Activated CD8-positive, alpha-beta memory T cell treated with anti-CD3 and anti-CD28 coated beads, Interleukin-2, amount 50 U/mL, for 24 hours (primary cell): Measurements from ENCODE around the gene SVOPL.
A peak's percentile ranks its signal among the peaks of the same experiment; 100 is the strongest.
"Not testable (repeated sequence)": the region's sequence is repeated elsewhere in the genome, so short reads cannot be mapped to it uniquely, and the experiment has no call there.

Experiments
- DNase-seq: peaks from one replicate; pipeline ENCODE4 v3.0.0-alpha.2; 2020; ENCODE audit errors: extremely low read depth

SVOPL gene

GRCh38 chr7:138700857-138701536 lies at the start of gene SVOPL:
Gene SVOPL, minus strand, starts transcription at chr7:138701362. Its CDS starts 22,317 bp downstream, at chr7:138679045.
- no peak for DNase-seq

DNA sequence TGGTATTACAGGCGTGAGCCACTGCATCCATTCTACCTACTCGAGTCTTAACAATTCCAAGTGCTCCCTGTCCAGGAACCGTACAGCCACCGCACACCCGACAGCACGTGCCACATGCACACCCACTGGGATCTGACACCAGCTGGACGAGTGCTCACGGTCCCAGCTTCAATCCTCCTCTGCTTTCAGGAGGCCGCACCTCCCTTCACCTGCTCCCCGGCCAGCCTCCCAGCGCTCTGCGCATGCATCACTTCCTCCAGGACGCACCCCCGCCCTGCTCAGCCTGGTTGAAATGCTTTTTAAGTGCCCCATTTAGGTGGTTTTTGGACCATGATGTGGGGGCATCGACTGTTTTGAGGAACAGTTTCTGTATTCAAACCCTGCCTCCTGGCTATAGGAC lies 49.3 kb upstream of the SVOPL start:
- DNase-seq, result no peak

GRCh38 chr7:138749960-138750359 lies 48.8 kb upstream of the SVOPL start:
- DNase-seq, result no peak

DNA sequence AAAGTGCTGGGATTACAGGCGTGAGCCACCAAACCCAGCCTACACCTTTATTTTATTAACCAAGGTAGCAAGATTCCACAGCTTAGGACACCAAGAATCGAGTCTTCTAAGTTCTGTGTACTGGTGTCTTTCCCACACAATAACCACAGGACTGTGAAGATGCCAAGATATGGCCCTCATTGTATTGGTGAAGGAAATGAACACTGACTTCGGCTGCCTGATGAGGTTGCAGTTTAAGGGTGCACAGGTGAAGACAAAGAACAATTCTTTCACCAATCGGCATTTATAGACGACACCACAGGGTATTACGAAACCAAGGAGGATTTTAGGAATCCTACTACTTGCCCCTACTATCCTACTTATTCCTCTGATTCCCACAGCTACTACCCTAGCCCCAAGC lies 47.5 kb upstream of the SVOPL start:
- DNase-seq, result no peak

DNA sequence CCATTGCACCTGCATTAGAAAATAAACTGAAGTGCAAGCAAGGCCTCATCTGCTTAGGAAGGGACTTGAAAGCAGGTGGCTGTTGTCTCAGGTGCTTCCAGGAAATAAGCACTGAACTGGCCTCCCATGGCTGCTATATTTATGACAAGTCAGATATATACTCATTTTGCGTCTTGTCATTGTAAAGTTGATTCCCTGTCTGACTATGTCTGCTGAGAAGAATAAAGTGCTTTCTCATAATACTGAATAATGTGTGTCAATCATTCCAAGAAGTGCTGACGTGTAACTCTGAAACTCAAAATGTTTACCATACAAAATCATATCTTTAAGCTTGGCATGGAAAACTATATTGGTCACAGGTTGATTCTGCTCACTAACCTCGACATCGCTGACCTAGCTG lies 44.9 kb upstream of the SVOPL start:
- DNase-seq, result no peak

DNA sequence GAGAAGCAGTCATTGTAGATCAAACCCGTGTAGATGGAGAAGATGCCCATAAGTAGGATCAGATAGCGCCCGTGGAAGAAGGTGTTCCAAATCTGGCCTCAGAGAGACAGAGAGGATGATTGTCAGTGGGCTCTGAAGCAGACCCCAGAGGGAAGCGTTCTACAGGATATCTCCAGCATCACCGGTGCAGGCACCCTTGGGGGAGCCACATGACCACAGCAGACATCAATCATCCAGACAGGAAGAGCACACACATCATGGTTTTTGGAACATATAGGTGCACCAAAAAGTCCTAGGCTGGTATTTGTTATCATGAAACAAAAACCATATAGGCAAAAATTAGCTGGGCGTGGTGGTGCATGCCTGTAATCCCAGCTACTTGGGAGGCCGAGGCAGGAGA lies 44.0 kb upstream of the SVOPL start:
- DNase-seq, result no peak

DNA sequence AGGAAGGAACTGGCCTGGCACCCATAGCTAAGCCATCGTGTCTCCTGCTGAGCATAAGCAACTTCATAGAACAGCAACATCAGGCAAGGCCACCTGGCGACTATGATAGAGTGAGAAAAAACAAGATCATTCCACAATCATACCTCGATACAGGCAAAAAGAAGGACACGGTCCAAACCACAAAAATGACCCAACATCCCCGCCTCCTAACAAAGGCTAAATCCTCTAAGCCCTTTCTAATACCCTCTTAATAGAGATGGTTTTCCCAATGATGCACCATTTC lies 40.2 kb upstream of the SVOPL start:
- DNase-seq, result no peak

DNA sequence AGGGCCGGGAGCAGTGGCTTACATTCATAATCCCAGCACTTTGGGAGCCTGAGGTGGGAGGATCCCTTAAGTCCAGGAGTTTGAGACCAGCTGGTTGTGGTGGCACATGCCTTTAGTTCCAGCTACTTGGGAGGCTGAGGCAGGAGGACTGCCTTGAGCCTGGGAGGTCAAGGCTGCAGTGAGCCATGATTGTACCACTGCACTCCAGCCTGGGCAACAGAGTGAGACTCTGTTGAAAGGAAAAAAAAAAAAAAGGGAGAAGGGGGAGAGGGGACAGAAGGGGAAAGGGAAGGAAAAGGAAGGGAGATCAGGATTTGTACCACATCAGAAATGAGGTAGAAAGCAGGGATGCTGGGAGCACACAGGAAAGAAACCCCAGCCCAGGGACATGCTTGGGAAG lies 38.7 kb upstream of the SVOPL start:
- no peak for DNase-seq

- peak; percentile 47 for DNase-seq
Measured at GRCh38 chr7:138738551-138739335, 37.6 kb upstream of the SVOPL start.

- DNase-seq, result no peak
Measured at GRCh38 chr7:138738114-138738513, 37.0 kb upstream of the SVOPL start.

DNA sequence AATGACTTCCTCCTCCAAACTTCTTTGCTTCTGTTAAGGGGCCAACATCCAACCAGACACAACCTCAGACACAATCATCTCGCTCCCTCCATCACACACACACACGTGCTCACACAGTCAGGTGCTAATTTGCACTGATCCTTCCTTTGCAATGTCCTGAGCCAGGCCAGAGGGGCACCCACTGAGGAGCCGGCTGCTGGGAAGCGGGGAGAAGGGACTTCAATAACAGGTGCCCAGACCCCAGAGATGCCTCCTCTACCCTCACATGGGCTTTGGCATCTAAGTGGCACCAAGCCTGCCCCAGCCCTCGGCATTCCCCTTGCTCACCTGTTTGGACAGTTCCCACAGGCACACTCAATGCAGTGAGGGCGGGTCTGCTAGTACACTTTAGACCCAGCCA lies 34.2 kb upstream of the SVOPL start:
- DNase-seq, result no peak

DNA sequence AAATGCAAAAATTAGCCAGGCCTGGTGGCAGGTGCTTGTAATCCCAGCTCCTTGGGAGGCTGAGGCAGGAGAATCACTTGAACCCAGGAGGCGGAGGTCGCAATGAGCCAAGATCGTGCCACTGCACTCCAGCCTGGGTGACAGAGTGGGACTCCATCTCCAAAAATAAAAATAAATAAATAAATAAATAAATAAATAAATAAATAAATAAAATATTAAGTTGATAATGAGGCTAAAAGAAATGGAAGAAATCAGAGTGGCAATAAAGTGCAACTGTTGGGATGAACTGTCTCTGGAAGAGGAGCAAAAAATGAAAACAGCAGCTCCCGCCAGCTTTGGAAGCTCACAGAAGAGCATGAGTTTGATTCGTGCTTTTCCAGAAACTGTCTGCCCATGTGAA lies 30.6 kb upstream of the SVOPL start:
- not testable (repeated sequence) for DNase-seq

DNA sequence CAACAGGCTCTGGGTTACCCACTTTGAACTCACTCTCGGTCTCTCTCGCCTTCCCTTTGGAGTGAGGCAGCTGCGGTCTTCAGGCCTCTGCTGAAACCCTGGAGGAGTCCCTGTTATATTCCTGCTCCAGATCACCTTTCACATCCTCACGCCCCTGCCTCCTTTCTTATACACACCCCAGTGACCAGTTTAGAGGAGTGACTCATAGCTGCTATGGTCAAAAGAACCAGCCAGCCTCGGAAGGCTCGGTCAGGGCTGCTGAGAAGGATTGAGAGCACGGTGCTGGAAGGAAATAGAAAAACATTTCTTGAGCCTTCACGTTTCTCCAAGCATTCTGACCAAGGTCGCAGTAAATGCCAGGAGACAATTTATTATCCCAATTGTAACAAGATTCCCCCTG lies 28.3 kb upstream of the SVOPL start:
- no peak for DNase-seq

DNA sequence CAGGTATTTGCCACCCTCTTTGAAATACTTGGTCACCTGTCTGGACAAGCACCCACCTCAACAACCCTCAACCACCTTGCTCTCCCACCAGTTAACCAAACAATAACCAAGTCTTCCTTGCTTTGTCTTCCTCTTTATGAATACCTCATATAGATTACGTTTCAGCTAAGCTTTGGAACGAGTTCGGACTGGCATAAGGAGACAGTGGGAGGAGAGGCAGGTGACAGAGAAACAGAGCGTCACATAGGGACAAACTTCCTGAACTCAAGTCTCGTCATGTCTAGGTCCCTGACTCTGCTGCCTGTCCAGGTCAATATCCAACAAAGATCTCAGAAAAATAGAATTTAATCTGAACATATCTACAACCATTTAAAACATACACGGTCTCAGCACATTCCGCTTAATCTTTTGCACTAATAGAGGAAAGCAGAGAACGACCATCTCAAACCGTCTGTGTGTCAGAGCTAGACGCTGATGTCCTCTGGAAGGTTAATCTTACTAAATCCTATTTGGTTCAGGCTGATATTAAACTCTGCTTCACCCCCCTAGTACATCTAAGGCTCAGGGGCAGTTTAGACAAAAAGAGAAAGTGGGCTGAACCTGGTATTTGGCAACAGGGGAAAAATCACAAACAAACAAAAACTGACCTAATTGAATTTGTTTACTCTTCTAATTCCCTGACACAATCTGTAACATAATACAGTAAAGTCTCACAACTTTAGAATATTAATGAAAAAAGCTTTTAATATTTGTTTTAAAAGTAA lies 26.4 kb upstream of the SVOPL start:
- no peak for DNase-seq

DNA sequence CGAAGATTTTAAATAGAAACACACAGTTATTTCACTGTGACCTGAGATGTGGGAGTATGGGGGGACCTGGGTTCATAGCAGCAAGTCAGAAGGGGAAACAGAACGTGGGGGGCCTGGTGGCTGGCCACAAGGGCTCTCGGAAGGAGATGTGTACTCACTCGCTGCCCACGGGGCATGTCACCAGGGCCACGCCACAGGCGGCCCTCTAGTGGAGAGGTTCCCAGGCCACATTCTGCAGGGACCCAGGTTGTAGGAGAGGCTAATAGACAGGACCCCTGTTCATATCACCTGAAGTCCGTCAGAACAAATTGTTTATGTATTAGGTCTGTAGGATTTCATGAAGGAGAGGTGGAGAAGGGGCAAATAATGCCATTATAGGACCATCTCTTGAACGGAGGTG lies 25.1 kb upstream of the SVOPL start:
- no peak for DNase-seq

- no peak for DNase-seq
Measured at GRCh38 chr7:138720286-138720685, 19.1 kb upstream of the SVOPL start.

DNA sequence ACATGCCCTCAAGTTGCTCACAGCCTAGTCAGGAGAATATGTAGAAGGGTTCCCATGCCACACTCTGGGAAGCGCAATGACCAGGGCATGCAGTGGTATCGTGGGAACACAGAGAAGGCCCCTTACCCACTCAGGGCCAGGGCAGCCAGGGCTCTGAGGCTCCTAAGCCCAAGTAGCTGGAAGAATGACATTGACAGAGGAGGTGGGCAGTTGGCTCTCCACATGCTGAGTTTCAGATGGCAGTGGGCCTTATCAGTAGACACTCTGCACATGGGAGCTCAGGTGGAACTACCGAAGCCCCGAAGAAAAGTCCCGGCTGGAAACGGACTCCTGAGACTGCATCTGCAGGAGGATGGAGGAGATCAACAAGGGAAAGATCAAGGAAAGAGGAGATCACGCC lies 15.7 kb upstream of the SVOPL start:
- no peak for DNase-seq

DNA sequence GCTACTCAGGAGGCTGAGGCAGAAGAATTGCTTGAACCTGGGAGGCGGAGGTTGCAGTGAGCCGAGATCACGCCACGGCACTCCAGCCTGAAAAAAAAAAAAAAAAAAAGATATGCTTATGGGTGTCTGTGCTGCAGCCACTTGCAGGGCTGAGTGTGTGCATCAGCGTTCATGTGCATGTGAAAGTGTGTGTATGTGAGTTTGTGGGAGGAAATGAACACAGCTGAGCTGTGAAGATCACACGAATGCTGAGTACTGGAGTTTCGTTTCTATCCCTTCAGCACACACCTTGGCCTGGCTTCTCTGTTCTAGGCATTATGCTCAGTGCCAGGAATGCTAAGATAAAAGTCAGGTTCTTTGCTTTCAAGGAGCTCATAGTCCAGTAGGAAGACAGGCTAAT lies 12.0 kb upstream of the SVOPL start:
- no peak for DNase-seq

GRCh38 chr7:138712652-138713051 lies 11.5 kb upstream of the SVOPL start:
- DNase-seq, result no peak

DNA sequence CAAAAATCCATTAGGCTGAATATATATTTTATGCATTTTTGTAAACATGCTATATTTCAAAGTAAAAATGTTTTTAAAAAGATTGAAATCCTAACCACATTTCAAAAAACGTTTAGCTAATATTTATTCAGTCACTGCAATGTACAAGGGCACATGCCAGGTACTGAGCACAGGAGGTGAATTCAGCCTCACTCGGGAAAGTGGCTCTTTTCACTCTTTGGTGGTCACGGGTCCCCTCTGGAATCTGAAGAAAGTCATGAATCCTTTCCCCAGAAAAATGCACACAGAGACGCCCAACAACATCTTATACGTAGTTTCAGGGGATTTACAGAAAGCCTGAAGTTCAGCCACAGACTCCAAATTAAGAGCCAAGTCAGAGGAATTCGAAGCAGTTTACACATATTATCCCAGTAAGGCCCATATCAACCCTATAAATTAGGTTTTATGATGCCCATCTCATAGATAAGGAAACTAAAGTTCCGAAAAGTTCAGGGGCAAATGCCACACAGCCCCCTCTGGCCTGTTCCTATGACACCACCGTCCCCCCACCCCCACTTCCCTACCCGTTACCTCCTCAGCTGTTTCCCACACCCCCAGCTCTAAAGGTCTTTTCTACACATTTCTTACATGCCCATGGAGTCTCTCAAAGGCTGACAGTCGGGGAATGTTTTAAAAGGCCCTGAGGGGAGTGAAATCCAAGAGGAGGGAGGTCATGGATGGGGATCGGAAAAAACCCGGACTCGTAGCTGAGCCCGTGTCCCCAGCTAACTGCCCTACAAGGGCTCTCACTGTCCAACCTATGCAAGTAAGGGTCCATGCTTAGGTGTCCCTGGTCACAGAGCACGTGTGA lies 9.6 kb upstream of the SVOPL start:
- DNase-seq, result no peak

DNA sequence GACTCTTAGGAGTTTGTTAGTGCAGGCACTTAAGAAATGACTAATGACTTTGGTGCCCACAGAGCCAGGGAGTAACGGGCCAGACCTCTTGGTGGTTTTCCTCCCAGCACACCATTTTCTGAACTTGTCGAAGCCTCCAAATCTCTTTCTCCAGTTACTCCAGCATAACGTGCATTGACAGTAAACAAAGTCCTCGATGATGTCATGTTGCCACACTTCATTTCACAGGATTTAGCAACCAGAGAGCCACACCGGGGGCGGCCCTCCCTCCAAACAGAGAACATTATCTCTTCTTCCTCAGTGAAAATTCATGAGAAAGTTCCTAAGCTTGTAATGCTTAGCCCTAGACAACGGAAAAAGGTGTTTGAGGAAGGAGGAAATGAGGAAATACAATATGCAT lies 4.0 kb upstream of the SVOPL start:
- DNase-seq, result no peak

DNA sequence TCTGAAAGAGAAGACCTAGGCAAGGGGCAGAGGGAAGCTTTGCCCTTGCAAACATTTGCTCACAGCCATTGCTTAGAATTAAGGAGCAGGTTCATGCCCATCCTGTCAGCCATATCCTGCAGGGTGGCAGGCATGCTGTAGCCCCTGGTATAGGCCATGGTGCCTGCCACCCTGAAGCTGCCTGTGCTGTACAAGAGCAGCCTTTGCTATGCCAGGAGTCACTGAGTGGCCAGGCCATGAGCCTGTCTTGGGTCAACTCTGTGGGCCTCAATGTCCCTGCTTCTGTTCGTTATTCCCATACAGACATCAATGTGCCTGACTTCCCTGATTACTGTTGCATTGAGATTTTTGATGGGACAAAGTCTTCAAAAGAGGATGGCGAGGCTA lies 368 bp upstream of the SVOPL start:
- no peak for DNase-seq
